CD14-positive monocyte (primary cell): ENCODE results near the gene SRPK1. TPM values are rescaled to one million over a fixed set of nuclear protein-coding genes. Genes with fewer than 3 reads are reported as not detected.
A peak's percentile ranks its signal among the peaks of the same experiment; 100 is the strongest.

ENCODE experiments used
- DNase-seq, 3 donors: peaks; one replicate each; pipeline ENCODE4 v3.0.0-alpha.2; 2011 to 2022
- H2AFZ ChIP-seq: 2 replicates; pipeline ENCODE4 v1.6.0; 2012; ENCODE audit warnings: mild to moderate bottlenecking, low read depth, low read length, inconsistent platforms; ENCODE audit not compliant: insufficient read depth, poor library complexity, severe bottlenecking
- H3K27ac ChIP-seq, 2 donors: 1 replicate in 1 of 2; 2 replicates in 1 of 2; pipeline ENCODE4 v1.5.1; 2012 to 2013; ENCODE audit warnings: low read length in 2 of 2, control low read depth in 1 of 2, inconsistent platforms in 1 of 2, low read depth in 1 of 2, mild to moderate bottlenecking in 1 of 2
- H3K27me3 ChIP-seq, 2 donors: one replicate each; pipeline versions ENCODE4 v1.6.0 to v1.6.1; 2011 to 2013; ENCODE audit warnings: low read length in 2 of 2; ENCODE audit not compliant: control insufficient read depth in 2 of 2, insufficient read depth in 2 of 2
- H3K36me3 ChIP-seq, 2 donors: replicated peaks in 1 of 2; 1 replicate in 1 of 2; 2 replicates in 1 of 2; pipeline versions ENCODE4 v1.5.1 to v1.6.1; 2012 to 2013; ENCODE audit warnings: low read length in 2 of 2, control low read depth in 1 of 2, inconsistent platforms in 1 of 2, mild to moderate bottlenecking in 1 of 2; ENCODE audit not compliant: insufficient read depth in 2 of 2, control insufficient read depth in 1 of 2
- H3K4me1 ChIP-seq, 2 donors: 1 replicate in 1 of 2; 2 replicates in 1 of 2; pipeline versions ENCODE4 v1.5.1 to v1.6.1; 2012 to 2013; ENCODE audit warnings: low read length in 2 of 2, control low read depth in 1 of 2, inconsistent platforms in 1 of 2, mild to moderate bottlenecking in 1 of 2, moderate library complexity in 1 of 2; ENCODE audit not compliant: insufficient read depth in 2 of 2, control insufficient read depth in 1 of 2
- H3K4me2 ChIP-seq: replicated peaks from 2 replicates; pipeline ENCODE3; 2012; ENCODE audit warnings: low read length, moderate library complexity, mild to moderate bottlenecking; ENCODE audit not compliant: poor library complexity, severe bottlenecking; ENCODE audit errors: extremely low read depth
- H3K4me3 ChIP-seq, 3 experiments: fragments of 200-600 bp in 1 of 3; sonication (generic) in 1 of 3; replicated peaks in 1 of 3; 1 replicate in 2 of 3; 2 replicates in 1 of 3; pipeline ENCODE4 v1.5.1; 2011 to 2013; ENCODE audit warnings: low read length in 3 of 3, mild to moderate bottlenecking in 3 of 3, control low read depth in 2 of 3, low read depth in 2 of 3, inconsistent platforms in 1 of 3, moderate library complexity in 1 of 3
- H3K79me2 ChIP-seq: 2 replicates; pipeline ENCODE4 v1.6.0; 2012; ENCODE audit warnings: mild to moderate bottlenecking, control low read depth, inconsistent platforms, low read length, moderate library complexity; ENCODE audit not compliant: insufficient read depth
- H3K9ac ChIP-seq: 2 replicates; pipeline ENCODE4 v1.6.0; 2017; ENCODE audit warnings: low read length, mild to moderate bottlenecking; ENCODE audit not compliant: insufficient read depth, poor library complexity, severe bottlenecking
- H3K9me3 ChIP-seq, 2 donors: replicated peaks in 1 of 2; 1 replicate in 1 of 2; 2 replicates in 1 of 2; pipeline versions ENCODE4 v1.5.1 to v1.6.1; 2012 to 2013; ENCODE audit warnings: low read length in 2 of 2, control low read depth in 1 of 2; ENCODE audit not compliant: control insufficient read depth in 1 of 2, insufficient read depth in 1 of 2
- H4K20me1 ChIP-seq: 2 replicates; pipeline ENCODE4 v1.6.0; 2012; ENCODE audit warnings: mild to moderate bottlenecking, low read length, control low read depth, moderate library complexity; ENCODE audit not compliant: insufficient read depth
- H3K27ac Mint-ChIP-seq, 7 donors: one replicate each; pipeline ENCODE4 v1.8.0; 2020; ENCODE audit warnings: mild to moderate bottlenecking in 7 of 7, mixed read lengths in 7 of 7, moderate library complexity in 6 of 7, inconsistent platforms in 2 of 7
- H3K27me3 Mint-ChIP-seq, 3 donors: one replicate each; pipeline ENCODE4 v1.8.0; 2021 to 2022; ENCODE audit warnings: low read depth in 3 of 3, mild to moderate bottlenecking in 3 of 3, mixed read lengths in 3 of 3, moderate library complexity in 3 of 3, inconsistent platforms in 1 of 3
- H3K36me3 Mint-ChIP-seq, 2 donors: one replicate each; pipeline ENCODE4 v1.8.0; 2020; ENCODE audit warnings: mixed read lengths in 2 of 2, inconsistent platforms in 1 of 2, mild to moderate bottlenecking in 1 of 2
- H3K4me1 Mint-ChIP-seq: one replicate; pipeline ENCODE4 v1.8.0; 2020; ENCODE audit warnings: mild to moderate bottlenecking, mixed read lengths
- H3K4me3 Mint-ChIP-seq, 2 donors: one replicate each; pipeline ENCODE4 v1.8.0; 2020; ENCODE audit warnings: mild to moderate bottlenecking in 2 of 2, mixed read lengths in 2 of 2, moderate library complexity in 1 of 2
- H3K9me3 Mint-ChIP-seq, 7 donors: one replicate each; pipeline ENCODE4 v1.8.0; 2020 to 2022; ENCODE audit warnings: mixed read lengths in 7 of 7, mild to moderate bottlenecking in 6 of 7, moderate library complexity in 6 of 7, inconsistent platforms in 2 of 7
- CTCF ChIP-seq: fragments of 200-600 bp; IDR thresholded peaks from one replicate; pipeline ENCODE4 v1.8.0; 2022; ENCODE audit warnings: antibody characterized with exemption, mild to moderate bottlenecking
- WGBS: methylation state at CpG from one replicate; pipeline ENCODE4 v1.1.5; 2013; ENCODE audit warnings: missing lambda C conversion rate; ENCODE audit not compliant: insufficient coverage; 5-methylcytosine and 5-hydroxymethylcytosine counted together
- intact Hi-C, 2 donors: fragments of 100-400 bp; cut with micrococcal nuclease; formaldehyde crosslinking; loops; one replicate each; pipeline versions ENCODE4 v1.15.0 to v1.15.1; 2023
- polyA plus RNA-seq, 3 donors: library from polyadenylated mRNA; depleted of rRNA in 1 of 3; unstranded in 2 of 3; stranded (reverse) in 1 of 3; fragments of 300-500 nt in 2 of 3; fragments of >200 nt in 1 of 3; fragmentation: Illumina TruSeq in 2 of 3; gene quantifications; 1 replicate in 2 of 3; 2 replicates in 1 of 3; pipeline ENCODE4 v1.2.3, GENCODE V29; 2012 to 2021

The SRPK1 gene
- polyA plus RNA-seq, 3 donors = 7.2 to 24.8 (median 20.5) TPM

DNA sequence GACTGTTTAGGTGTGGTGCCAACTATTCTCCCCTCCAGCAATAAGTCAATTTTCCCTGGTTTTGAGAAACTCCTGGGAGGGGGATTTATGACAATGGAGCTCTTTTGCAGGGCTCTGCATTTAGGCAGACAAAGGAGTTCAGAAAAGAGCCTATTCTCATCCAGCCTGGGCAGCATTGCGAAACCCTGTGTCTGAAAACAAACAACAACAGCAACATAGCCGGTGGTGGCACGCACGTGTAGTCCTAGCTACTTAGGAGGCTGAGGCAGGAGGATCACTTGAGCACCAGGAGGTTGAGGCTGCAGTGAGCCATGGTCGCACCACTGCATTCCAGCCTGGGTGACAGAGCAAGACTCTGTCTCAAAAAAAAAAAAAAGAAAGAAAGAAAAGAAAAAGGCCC lies 130.2 kb downstream of the SRPK1 start:
- no peak overlapping the region for H2AFZ ChIP-seq
- H3K4me3 ChIP-seq = no peak overlapping the region
- no peaks in the 10 kb centered on the region for H3K9me3 ChIP-seq
- no peak overlapping the region for H3K4me2 ChIP-seq
- Mint-ChIP-seq H3K4me3 (no peak overlapping the region), H3K36me3 (no peaks in the 10 kb centered on the region), H3K27ac (peak overlapping the region in 1 of 7 donors; percentile 20), H3K9me3 (peaks cover 0 to 7% (median 0%) of the 10 kb centered on the region in 7 donors), H3K4me1 (peaks cover 3% of the 10 kb centered on the region), H3K27me3 (peaks cover 44 to 49% (median 46%) of the 10 kb centered on the region in 3 donors)
- H3K27me3 ChIP-seq = peaks cover 17 to 35% of the 10 kb centered on the region in 2 donors
- no peak for DNase-seq
- WGBS = 77% methylated on average over 5 of the region's 5 CpGs
- no peak overlapping the region for H3K9ac ChIP-seq
- TF ChIP-seq CTCF = no peak
- H3K27ac ChIP-seq = no peak overlapping the region
- no peaks in the 10 kb centered on the region for H3K79me2 ChIP-seq
- intact Hi-C loops = no loop called here
- no peaks in the 10 kb centered on the region for H4K20me1 ChIP-seq
- no peaks in the 10 kb centered on the region for H3K4me1 ChIP-seq
- H3K36me3 ChIP-seq = no peaks in the 10 kb centered on the region

GRCh38 chr6:35788423-35788982 lies 132.4 kb downstream of the SRPK1 start:
- H3K79me2 ChIP-seq = no peaks in the 10 kb centered on the region
- no peak for DNase-seq
- H3K4me1 Mint-ChIP-seq = peaks cover 3% of the 10 kb centered on the region
- peaks cover 0 to 10% (median 0%) of the 10 kb centered on the region in 7 donors for H3K9me3 Mint-ChIP-seq
- H3K27ac ChIP-seq = no peak overlapping the region
- intact Hi-C loops = no loop called here
- no peaks in the 10 kb centered on the region for H3K9me3 ChIP-seq
- no peaks in the 10 kb centered on the region for H4K20me1 ChIP-seq
- no peak overlapping the region for H3K4me3 ChIP-seq
- H3K9ac ChIP-seq = no peak overlapping the region
- 88% methylated on average over 3 of the region's 4 CpGs for WGBS
- TF ChIP-seq CTCF = no peak
- no peak overlapping the region for H3K4me2 ChIP-seq
- no peak overlapping the region for H2AFZ ChIP-seq
- no peak overlapping the region for H3K27ac Mint-ChIP-seq
- peaks cover 17 to 39% of the 10 kb centered on the region in 2 donors for H3K27me3 ChIP-seq
- peaks cover 45 to 61% (median 51%) of the 10 kb centered on the region in 3 donors for H3K27me3 Mint-ChIP-seq
- no peak overlapping the region for H3K4me3 Mint-ChIP-seq
- no peaks in the 10 kb centered on the region for H3K36me3 Mint-ChIP-seq
- H3K36me3 ChIP-seq = no peaks in the 10 kb centered on the region
- no peaks in the 10 kb centered on the region for H3K4me1 ChIP-seq
